WTC11 (cell line): ENCODE data around the gene ZMIZ1. TPM values are rescaled to one million over a fixed set of nuclear protein-coding genes. Genes with fewer than 3 reads are reported as not detected.

Source experiments
- CBFB ChIP-seq: sonication (generic); formaldehyde crosslinking; IDR thresholded peaks from 2 replicates; pipeline ENCODE4 v1.8.1; 2022; ENCODE audit warnings: mild to moderate bottlenecking, low read depth, missing genetic modification reagents
- ELF4 ChIP-seq: sonication (generic); formaldehyde crosslinking; IDR thresholded peaks from 2 replicates; pipeline ENCODE4 v1.8.1; 2022; ENCODE audit warnings: low read depth, mild to moderate bottlenecking, moderate library complexity, missing genetic modification reagents
- ESRRA ChIP-seq: sonication (generic); formaldehyde crosslinking; IDR thresholded peaks from 2 replicates; pipeline ENCODE4 v1.8.1; 2022; ENCODE audit warnings: mild to moderate bottlenecking, missing genetic modification reagents, borderline replicate concordance
- ETV6 ChIP-seq: sonication (generic); formaldehyde crosslinking; IDR thresholded peaks from 2 replicates; pipeline ENCODE4 v1.8.1; 2022; ENCODE audit warnings: mild to moderate bottlenecking, missing genetic modification reagents
- FOXP1 ChIP-seq: sonication (generic); formaldehyde crosslinking; IDR thresholded peaks from 2 replicates; pipeline ENCODE4 v1.8.0; 2022; ENCODE audit warnings: missing genetic modification reagents, mild to moderate bottlenecking, moderate library complexity, borderline replicate concordance
- NFATC4 ChIP-seq: fragments of 250-450 bp; sonication (Bioruptor Pico); IDR thresholded peaks from 2 replicates; pipeline ENCODE4 v1.9.0; 2021; ENCODE audit warnings: mild to moderate bottlenecking
- NFYB ChIP-seq: sonication (generic); formaldehyde crosslinking; conservative IDR thresholded peaks from 2 replicates; pipeline ENCODE4 v1.8.0; 2022; ENCODE audit warnings: low read depth, missing genetic modification reagents
- PRRX2 ChIP-seq: fragments of 250-450 bp; sonication (Bioruptor Pico); IDR thresholded peaks from 2 replicates; pipeline ENCODE4 v1.8.0; 2021; ENCODE audit warnings: mild to moderate bottlenecking
- RORB ChIP-seq: fragments of 250-450 bp; sonication (Bioruptor Pico); IDR thresholded peaks from 2 replicates; pipeline ENCODE4 v1.9.0; 2021; ENCODE audit warnings: mild to moderate bottlenecking
- SMAD4 ChIP-seq: sonication (generic); formaldehyde crosslinking; IDR thresholded peaks from 2 replicates; pipeline ENCODE4 v1.8.0; 2022; ENCODE audit warnings: mild to moderate bottlenecking, missing genetic modification reagents
- TEAD4 ChIP-seq: sonication (generic); formaldehyde crosslinking; IDR thresholded peaks from 2 replicates; pipeline ENCODE4 v1.8.0; 2022; ENCODE audit warnings: mild to moderate bottlenecking, missing genetic modification reagents
- ZNF219 ChIP-seq: sonication (generic); formaldehyde crosslinking; IDR thresholded peaks from 2 replicates; pipeline ENCODE4 v1.8.0; 2023; ENCODE audit warnings: missing genetic modification reagents, mild to moderate bottlenecking, borderline replicate concordance
- ZNF317 ChIP-seq: sonication (generic); formaldehyde crosslinking; IDR thresholded peaks from 2 replicates; pipeline ENCODE4 v1.8.1; 2023; ENCODE audit warnings: low read depth, mild to moderate bottlenecking, moderate library complexity, missing genetic modification reagents, borderline replicate concordance
- total RNA-seq: library from RNA; stranded (reverse); gene quantifications from 3 replicates; pipeline ENCODE4 v1.2.3, GENCODE V29; 2021
- TF ChIP-seq, protein P1 (sequence below): sonication (generic); formaldehyde crosslinking; IDR thresholded peaks from 2 replicates; pipeline ENCODE4 v1.8.0; 2022; ENCODE audit warnings: missing genetic modification reagents
- TF ChIP-seq, protein P2 (sequence below): fragments of 250-450 bp; sonication (Bioruptor Pico); IDR thresholded peaks from 2 replicates; pipeline ENCODE4 v2.1.2; 2022; ENCODE audit warnings: mild to moderate bottlenecking, moderate library complexity
- TF ChIP-seq, protein P3 (sequence below): sonication (generic); formaldehyde crosslinking; IDR thresholded peaks from 2 replicates; pipeline ENCODE4 v1.8.1; 2023; ENCODE audit warnings: mild to moderate bottlenecking, missing genetic modification reagents
- TF ChIP-seq, protein P4 (sequence below): sonication (generic); formaldehyde crosslinking; IDR thresholded peaks from 2 replicates; pipeline ENCODE4 v1.8.0; 2023; ENCODE audit warnings: mild to moderate bottlenecking, missing genetic modification reagents
- TF ChIP-seq, protein P5 (sequence below): sonication (generic); formaldehyde crosslinking; IDR thresholded peaks from 2 replicates; pipeline ENCODE4 v1.8.1; 2022; ENCODE audit warnings: low read depth, missing genetic modification reagents, borderline replicate concordance
- TF ChIP-seq, protein P6 (sequence below): sonication (generic); formaldehyde crosslinking; IDR thresholded peaks from 2 replicates; pipeline ENCODE4 v1.8.0; 2023; ENCODE audit warnings: missing genetic modification reagents
- TF ChIP-seq, protein P7 (sequence below): fragments of 200-600 bp; IDR thresholded peaks from 2 replicates; pipeline ENCODE4 v1.8.0; 2022; ENCODE audit warnings: antibody characterized with exemption
- TF ChIP-seq, protein P8 (sequence below): sonication (generic); formaldehyde crosslinking; IDR thresholded peaks from 2 replicates; pipeline ENCODE4 v1.8.0; 2022; ENCODE audit warnings: mild to moderate bottlenecking, missing genetic modification reagents
- TF ChIP-seq, protein P9 (sequence below): sonication (generic); formaldehyde crosslinking; IDR thresholded peaks from 2 replicates; pipeline ENCODE4 v1.8.1; 2022; ENCODE audit warnings: low read depth, mild to moderate bottlenecking, moderate library complexity, missing genetic modification reagents, borderline replicate concordance

ZMIZ1 gene
- total RNA-seq, 1 experiment from 2014 or later = 44.4 TPM

DNA sequence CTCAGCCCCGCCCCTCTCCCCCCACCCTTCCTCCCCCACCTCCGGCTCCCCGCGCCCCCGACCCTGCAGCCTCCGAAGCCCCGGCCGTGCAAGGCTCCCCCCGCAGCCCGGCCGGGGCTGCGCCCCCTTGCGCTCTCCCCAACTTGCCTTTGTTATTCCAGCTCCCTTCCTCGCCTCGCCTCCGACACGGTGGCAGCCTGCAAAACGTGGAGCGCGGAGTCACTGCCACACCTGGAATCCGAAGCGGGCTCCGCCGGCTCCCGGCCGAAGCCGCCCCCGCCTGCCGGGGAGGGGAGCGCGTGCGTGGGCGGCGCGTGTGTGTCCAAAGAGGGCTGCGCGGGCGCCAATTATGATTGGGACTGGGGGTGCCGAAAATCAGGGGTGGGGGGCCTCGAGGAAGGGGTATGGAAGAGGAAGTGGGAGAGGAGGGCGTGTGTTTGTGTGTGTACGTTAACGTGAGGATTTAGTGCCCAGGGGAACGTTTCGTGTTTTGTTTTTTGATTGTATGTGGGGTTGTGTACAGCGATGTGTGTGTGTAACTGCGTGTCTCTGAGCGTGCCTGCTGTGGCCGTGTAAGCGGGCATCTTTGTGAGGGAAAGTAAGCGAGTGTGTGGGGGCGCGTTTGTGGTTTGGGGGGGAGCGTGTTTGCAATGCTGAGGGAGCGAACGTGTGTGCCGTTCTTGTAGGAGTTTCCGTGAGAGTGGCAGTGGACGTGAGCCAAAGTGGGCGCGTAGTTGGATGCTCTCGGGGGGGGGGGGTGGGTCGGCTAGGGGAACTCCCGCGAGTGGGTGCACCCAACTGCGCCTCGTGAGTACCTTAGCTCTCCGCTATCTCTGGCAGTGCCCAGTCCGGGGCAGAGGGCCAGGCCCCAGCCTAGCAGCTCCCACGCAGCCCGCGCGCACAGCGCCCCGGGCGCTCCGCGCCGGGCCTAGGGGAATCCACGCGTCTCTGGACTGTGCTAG is 1.2 kb upstream of the ZMIZ1 start (continued):
- TF ChIP-seq, protein P1, sequence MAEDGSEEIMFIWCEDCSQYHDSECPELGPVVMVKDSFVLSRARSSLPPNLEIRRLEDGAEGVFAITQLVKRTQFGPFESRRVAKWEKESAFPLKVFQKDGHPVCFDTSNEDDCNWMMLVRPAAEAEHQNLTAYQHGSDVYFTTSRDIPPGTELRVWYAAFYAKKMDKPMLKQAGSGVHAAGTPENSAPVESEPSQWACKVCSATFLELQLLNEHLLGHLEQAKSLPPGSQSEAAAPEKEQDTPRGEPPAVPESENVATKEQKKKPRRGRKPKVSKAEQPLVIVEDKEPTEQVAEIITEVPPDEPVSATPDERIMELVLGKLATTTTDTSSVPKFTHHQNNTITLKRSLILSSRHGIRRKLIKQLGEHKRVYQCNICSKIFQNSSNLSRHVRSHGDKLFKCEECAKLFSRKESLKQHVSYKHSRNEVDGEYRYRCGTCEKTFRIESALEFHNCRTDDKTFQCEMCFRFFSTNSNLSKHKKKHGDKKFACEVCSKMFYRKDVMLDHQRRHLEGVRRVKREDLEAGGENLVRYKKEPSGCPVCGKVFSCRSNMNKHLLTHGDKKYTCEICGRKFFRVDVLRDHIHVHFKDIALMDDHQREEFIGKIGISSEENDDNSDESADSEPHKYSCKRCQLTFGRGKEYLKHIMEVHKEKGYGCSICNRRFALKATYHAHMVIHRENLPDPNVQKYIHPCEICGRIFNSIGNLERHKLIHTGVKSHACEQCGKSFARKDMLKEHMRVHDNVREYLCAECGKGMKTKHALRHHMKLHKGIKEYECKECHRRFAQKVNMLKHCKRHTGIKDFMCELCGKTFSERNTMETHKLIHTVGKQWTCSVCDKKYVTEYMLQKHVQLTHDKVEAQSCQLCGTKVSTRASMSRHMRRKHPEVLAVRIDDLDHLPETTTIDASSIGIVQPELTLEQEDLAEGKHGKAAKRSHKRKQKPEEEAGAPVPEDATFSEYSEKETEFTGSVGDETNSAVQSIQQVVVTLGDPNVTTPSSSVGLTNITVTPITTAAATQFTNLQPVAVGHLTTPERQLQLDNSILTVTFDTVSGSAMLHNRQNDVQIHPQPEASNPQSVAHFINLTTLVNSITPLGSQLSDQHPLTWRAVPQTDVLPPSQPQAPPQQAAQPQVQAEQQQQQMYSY = peak; percentile 99
- TF ChIP-seq, protein P2, sequence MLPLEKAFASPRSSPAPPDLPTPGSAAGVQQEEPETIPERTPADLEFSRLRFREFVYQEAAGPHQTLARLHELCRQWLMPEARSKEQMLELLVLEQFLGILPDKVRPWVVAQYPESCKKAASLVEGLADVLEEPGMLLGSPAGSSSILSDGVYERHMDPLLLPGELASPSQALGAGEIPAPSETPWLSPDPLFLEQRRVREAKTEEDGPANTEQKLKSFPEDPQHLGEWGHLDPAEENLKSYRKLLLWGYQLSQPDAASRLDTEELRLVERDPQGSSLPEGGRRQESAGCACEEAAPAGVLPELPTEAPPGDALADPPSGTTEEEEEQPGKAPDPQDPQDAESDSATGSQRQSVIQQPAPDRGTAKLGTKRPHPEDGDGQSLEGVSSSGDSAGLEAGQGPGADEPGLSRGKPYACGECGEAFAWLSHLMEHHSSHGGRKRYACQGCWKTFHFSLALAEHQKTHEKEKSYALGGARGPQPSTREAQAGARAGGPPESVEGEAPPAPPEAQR (CRISPR knock-in tag) = no peak
- TF ChIP-seq ZNF219 (CRISPR knock-in tag) = no peak
- TF ChIP-seq, protein P3, sequence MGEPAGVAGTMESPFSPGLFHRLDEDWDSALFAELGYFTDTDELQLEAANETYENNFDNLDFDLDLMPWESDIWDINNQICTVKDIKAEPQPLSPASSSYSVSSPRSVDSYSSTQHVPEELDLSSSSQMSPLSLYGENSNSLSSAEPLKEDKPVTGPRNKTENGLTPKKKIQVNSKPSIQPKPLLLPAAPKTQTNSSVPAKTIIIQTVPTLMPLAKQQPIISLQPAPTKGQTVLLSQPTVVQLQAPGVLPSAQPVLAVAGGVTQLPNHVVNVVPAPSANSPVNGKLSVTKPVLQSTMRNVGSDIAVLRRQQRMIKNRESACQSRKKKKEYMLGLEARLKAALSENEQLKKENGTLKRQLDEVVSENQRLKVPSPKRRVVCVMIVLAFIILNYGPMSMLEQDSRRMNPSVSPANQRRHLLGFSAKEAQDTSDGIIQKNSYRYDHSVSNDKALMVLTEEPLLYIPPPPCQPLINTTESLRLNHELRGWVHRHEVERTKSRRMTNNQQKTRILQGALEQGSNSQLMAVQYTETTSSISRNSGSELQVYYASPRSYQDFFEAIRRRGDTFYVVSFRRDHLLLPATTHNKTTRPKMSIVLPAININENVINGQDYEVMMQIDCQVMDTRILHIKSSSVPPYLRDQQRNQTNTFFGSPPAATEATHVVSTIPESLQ (CRISPR knock-in tag) = no peak
- TF ChIP-seq, protein P4, sequence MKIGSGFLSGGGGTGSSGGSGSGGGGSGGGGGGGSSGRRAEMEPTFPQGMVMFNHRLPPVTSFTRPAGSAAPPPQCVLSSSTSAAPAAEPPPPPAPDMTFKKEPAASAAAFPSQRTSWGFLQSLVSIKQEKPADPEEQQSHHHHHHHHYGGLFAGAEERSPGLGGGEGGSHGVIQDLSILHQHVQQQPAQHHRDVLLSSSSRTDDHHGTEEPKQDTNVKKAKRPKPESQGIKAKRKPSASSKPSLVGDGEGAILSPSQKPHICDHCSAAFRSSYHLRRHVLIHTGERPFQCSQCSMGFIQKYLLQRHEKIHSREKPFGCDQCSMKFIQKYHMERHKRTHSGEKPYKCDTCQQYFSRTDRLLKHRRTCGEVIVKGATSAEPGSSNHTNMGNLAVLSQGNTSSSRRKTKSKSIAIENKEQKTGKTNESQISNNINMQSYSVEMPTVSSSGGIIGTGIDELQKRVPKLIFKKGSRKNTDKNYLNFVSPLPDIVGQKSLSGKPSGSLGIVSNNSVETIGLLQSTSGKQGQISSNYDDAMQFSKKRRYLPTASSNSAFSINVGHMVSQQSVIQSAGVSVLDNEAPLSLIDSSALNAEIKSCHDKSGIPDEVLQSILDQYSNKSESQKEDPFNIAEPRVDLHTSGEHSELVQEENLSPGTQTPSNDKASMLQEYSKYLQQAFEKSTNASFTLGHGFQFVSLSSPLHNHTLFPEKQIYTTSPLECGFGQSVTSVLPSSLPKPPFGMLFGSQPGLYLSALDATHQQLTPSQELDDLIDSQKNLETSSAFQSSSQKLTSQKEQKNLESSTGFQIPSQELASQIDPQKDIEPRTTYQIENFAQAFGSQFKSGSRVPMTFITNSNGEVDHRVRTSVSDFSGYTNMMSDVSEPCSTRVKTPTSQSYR (CRISPR knock-in tag) = no peak
- TF ChIP-seq, protein P5, sequence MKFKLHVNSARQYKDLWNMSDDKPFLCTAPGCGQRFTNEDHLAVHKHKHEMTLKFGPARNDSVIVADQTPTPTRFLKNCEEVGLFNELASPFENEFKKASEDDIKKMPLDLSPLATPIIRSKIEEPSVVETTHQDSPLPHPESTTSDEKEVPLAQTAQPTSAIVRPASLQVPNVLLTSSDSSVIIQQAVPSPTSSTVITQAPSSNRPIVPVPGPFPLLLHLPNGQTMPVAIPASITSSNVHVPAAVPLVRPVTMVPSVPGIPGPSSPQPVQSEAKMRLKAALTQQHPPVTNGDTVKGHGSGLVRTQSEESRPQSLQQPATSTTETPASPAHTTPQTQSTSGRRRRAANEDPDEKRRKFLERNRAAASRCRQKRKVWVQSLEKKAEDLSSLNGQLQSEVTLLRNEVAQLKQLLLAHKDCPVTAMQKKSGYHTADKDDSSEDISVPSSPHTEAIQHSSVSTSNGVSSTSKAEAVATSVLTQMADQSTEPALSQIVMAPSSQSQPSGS (CRISPR knock-in tag) = no peak
- TF ChIP-seq, protein P6, sequence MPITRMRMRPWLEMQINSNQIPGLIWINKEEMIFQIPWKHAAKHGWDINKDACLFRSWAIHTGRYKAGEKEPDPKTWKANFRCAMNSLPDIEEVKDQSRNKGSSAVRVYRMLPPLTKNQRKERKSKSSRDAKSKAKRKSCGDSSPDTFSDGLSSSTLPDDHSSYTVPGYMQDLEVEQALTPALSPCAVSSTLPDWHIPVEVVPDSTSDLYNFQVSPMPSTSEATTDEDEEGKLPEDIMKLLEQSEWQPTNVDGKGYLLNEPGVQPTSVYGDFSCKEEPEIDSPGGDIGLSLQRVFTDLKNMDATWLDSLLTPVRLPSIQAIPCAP (CRISPR knock-in tag) = no peak
- no peak for TF ChIP-seq CBFB
- TF ChIP-seq, protein P7, sequence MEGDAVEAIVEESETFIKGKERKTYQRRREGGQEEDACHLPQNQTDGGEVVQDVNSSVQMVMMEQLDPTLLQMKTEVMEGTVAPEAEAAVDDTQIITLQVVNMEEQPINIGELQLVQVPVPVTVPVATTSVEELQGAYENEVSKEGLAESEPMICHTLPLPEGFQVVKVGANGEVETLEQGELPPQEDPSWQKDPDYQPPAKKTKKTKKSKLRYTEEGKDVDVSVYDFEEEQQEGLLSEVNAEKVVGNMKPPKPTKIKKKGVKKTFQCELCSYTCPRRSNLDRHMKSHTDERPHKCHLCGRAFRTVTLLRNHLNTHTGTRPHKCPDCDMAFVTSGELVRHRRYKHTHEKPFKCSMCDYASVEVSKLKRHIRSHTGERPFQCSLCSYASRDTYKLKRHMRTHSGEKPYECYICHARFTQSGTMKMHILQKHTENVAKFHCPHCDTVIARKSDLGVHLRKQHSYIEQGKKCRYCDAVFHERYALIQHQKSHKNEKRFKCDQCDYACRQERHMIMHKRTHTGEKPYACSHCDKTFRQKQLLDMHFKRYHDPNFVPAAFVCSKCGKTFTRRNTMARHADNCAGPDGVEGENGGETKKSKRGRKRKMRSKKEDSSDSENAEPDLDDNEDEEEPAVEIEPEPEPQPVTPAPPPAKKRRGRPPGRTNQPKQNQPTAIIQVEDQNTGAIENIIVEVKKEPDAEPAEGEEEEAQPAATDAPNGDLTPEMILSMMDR = no peak
- TF ChIP-seq, protein P8, sequence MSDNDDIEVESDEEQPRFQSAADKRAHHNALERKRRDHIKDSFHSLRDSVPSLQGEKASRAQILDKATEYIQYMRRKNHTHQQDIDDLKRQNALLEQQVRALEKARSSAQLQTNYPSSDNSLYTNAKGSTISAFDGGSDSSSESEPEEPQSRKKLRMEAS (CRISPR knock-in tag) = peak; percentile 21; the same call in 1 of the 2 replicates
- peak; percentile 48; the same call in 1 of the 2 replicates for TF ChIP-seq FOXP1 (CRISPR knock-in tag)
- TF ChIP-seq RORB (CRISPR knock-in tag) = no peak
- TF ChIP-seq TEAD4 (CRISPR knock-in tag) = no peak; the same call in 1 of the 2 replicates
- TF ChIP-seq, protein P9, sequence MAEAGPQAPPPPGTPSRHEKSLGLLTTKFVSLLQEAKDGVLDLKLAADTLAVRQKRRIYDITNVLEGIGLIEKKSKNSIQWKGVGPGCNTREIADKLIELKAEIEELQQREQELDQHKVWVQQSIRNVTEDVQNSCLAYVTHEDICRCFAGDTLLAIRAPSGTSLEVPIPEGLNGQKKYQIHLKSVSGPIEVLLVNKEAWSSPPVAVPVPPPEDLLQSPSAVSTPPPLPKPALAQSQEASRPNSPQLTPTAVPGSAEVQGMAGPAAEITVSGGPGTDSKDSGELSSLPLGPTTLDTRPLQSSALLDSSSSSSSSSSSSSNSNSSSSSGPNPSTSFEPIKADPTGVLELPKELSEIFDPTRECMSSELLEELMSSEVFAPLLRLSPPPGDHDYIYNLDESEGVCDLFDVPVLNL (CRISPR knock-in tag) = no peak
- no peak for TF ChIP-seq NFYB (CRISPR knock-in tag)
- no peak for TF ChIP-seq ELF4 (CRISPR knock-in tag)
- no peak for TF ChIP-seq ZNF317 (CRISPR knock-in tag)
- TF ChIP-seq ESRRA (CRISPR knock-in tag) = no peak
- peak; percentile 56; the same call in 1 of the 2 replicates for TF ChIP-seq ETV6 (CRISPR knock-in tag)
- no peak for TF ChIP-seq PRRX2 (CRISPR knock-in tag)
- no peak for TF ChIP-seq NFATC4
- no peak for TF ChIP-seq SMAD4
